Left ventricle myocardium inferior (tissue), 1 donor: ENCODE data around the gene ARHGEF35. TPM values are rescaled to one million over a fixed set of nuclear protein-coding genes. Genes with fewer than 3 reads are reported as not detected.

ENCODE experiments used
- DNase-seq: peaks from one replicate; pipeline ENCODE4 v3.0.0-alpha.2; 2020
- H3K27ac ChIP-seq: fragments of 200-600 bp; replicated peaks from 2 replicates; pipeline ENCODE4 v1.8.0; 2021
- H3K27me3 ChIP-seq: fragments of 200-600 bp; 2 replicates; pipeline ENCODE4 v1.8.0; 2021; ENCODE audit warnings: low read depth
- H3K36me3 ChIP-seq: fragments of 200-600 bp; 2 replicates; pipeline ENCODE4 v1.8.0; 2021
- H3K4me1 ChIP-seq: fragments of 200-600 bp; 2 replicates; pipeline ENCODE4 v1.8.0; 2021
- H3K4me3 ChIP-seq: fragments of 200-600 bp; 2 replicates; pipeline ENCODE4 v1.8.0; 2021; ENCODE audit warnings: mild to moderate bottlenecking, moderate library complexity
- H3K9me3 ChIP-seq: fragments of 200-600 bp; replicated peaks from 2 replicates; pipeline ENCODE4 v1.8.0; 2021
- intact Hi-C: fragments of 100-400 bp; cut with micrococcal nuclease; formaldehyde crosslinking; loops from one replicate; pipeline ENCODE4 v1.11.0; 2022
- total RNA-seq: library from RNA; stranded (reverse); fragmentation: NEBNext Ultra II Directional; extraction: Animal tissue kit (Norgen Biotek cat#: 25700); gene quantifications from one replicate; pipeline ENCODE4 v1.2.1, GENCODE V29; 2021
- TF ChIP-seq, protein P1 (sequence below): fragments of 200-600 bp; IDR thresholded peaks from 2 replicates; pipeline ENCODE4 v1.8.0; 2021; ENCODE audit warnings: antibody characterized with exemption, mild to moderate bottlenecking, borderline replicate concordance
- donor health status: DM: no; HTN: yes; CAD: no; lungs with severe emphysema.

The ARHGEF35 gene
- total RNA-seq, 1 donor from 2014 or later, result 0.38 TPM

- Histone ChIP-seq H3K36me3 (no peaks in the 10 kb centered on the region), H3K27ac (no peak overlapping the region), H3K4me1 (no peaks in the 10 kb centered on the region), H3K27me3 (no peaks in the 10 kb centered on the region), H3K9me3 (peaks cover 29% of the 10 kb centered on the region), H3K4me3 (no peak overlapping the region)
- intact Hi-C loops, result no loop called here
- DNase-seq, result no peak
- TF ChIP-seq, protein P1, sequence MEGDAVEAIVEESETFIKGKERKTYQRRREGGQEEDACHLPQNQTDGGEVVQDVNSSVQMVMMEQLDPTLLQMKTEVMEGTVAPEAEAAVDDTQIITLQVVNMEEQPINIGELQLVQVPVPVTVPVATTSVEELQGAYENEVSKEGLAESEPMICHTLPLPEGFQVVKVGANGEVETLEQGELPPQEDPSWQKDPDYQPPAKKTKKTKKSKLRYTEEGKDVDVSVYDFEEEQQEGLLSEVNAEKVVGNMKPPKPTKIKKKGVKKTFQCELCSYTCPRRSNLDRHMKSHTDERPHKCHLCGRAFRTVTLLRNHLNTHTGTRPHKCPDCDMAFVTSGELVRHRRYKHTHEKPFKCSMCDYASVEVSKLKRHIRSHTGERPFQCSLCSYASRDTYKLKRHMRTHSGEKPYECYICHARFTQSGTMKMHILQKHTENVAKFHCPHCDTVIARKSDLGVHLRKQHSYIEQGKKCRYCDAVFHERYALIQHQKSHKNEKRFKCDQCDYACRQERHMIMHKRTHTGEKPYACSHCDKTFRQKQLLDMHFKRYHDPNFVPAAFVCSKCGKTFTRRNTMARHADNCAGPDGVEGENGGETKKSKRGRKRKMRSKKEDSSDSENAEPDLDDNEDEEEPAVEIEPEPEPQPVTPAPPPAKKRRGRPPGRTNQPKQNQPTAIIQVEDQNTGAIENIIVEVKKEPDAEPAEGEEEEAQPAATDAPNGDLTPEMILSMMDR, result no peak
These were observed 53.4 kb downstream of the ARHGEF35 start for GRCh38 chr7:144142187-144142586.

GRCh38 chr7:144137501-144137900, 58.1 kb downstream of the ARHGEF35 start:
- intact Hi-C loops, result no loop called here
- no peaks in the 10 kb centered on the region for H3K9me3 ChIP-seq
- H3K4me3 ChIP-seq, result no peak overlapping the region
- no peaks in the 10 kb centered on the region for H3K36me3 ChIP-seq
- no peak for DNase-seq
- no peaks in the 10 kb centered on the region for H3K4me1 ChIP-seq
- TF ChIP-seq, protein P1, result no peak
- H3K27ac ChIP-seq, result no peak overlapping the region
- H3K27me3 ChIP-seq, result no peaks in the 10 kb centered on the region

Other genes with a start within 250 kb of the ARHGEF35 start
- not detected for gene OR2F1, start 241.0 kb downstream of the ARHGEF35 start, total RNA-seq
- not detected for gene OR6B1, start 195.5 kb downstream of the ARHGEF35 start, total RNA-seq
- not detected for gene OR2A5, start 146.9 kb downstream of the ARHGEF35 start, total RNA-seq
- gene OR2A25, start 126.0 kb downstream of the ARHGEF35 start, total RNA-seq, result not detected
- not detected for gene OR2A12, start 109.6 kb downstream of the ARHGEF35 start, total RNA-seq
- gene OR2A2, start 86.2 kb downstream of the ARHGEF35 start, total RNA-seq, result not detected
- not detected for gene OR2A14, start 72.7 kb downstream of the ARHGEF35 start, total RNA-seq
- gene CTAGE4, start 12.4 kb downstream of the ARHGEF35 start, total RNA-seq, result 0.16 TPM
- not detected for gene OR2A42, start 43.8 kb upstream of the ARHGEF35 start, total RNA-seq
- 0.16 TPM for gene OR2A7, start 69.0 kb upstream of the ARHGEF35 start, total RNA-seq
- 0.08 TPM for gene CTAGE8, start 73.5 kb upstream of the ARHGEF35 start, total RNA-seq
- not detected for gene OR2A1, start 116.6 kb upstream of the ARHGEF35 start, total RNA-seq
- 0.80 TPM for gene ARHGEF5, start 159.6 kb upstream of the ARHGEF35 start, total RNA-seq
- not detected for gene NOBOX, start 207.9 kb upstream of the ARHGEF35 start, total RNA-seq